Esophagus muscularis mucosa (tissue), 4 donors: ENCODE data around the gene CAPN1.

Experiments
- EP300 ChIP-seq: sonication (generic); formaldehyde crosslinking; IDR thresholded peaks from one replicate; pipeline ENCODE4 v1.6.1; 2017; ENCODE audit warnings: antibody characterized with exemption
- POLR2A ChIP-seq: fragments of 450-650 bp; IDR thresholded peaks from one replicate; pipeline ENCODE4 v1.6.1; 2017; ENCODE audit warnings: antibody characterized with exemption, moderate library complexity, mild to moderate bottlenecking, low read depth
- POLR2AphosphoS5 ChIP-seq, 2 donors: sonication (generic); formaldehyde crosslinking; IDR thresholded peaks; one replicate each; pipeline ENCODE4 v1.6.1; 2017; ENCODE audit warnings: antibody characterized with exemption in 2 of 2
- TF ChIP-seq, protein P1 (sequence below), 3 experiments: fragments of 200-600 bp in 2 of 3; fragments of 450-650 bp in 1 of 3; sonication (generic) in 2 of 3; IDR thresholded peaks; one replicate each; pipeline ENCODE4 v1.5.1; 2017 to 2019; ENCODE audit warnings: antibody characterized with exemption in 3 of 3, mild to moderate bottlenecking in 2 of 3, moderate library complexity in 1 of 3

DNA sequence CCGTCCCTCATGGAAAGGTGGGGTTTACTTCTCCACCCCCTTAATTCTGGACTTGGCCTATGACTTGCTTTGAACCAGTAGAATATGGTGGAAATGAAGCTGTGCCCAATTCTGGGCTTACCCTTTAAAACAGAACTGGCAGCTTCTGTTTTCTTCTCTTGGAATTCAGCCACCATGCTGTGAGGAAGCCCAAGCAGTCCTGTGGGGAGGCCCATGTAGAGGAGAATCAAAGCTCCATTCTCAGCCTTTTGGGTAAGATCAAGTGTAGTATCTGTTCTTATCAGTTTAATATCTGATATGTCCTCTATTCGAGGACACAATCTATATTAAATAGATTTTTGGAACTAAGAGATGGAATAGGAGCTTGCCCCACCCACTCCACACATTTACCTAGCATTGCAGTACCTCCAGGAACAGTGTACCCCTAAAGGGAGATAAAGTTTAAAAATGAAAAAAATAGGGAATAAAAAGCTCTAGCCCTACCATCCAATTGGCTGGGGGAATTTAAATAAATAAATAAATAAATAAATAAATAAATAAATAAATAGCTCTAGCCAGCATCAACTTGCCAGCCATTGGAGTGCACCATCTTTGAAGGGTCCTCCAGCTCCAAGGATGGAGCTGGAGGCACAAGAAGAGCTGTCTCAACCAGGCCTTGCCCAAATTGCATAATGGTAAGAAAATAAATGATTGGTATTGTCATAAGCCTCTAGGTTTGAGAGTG lies 34.2 kb upstream of the CAPN1 start:
- TF ChIP-seq, protein P1, sequence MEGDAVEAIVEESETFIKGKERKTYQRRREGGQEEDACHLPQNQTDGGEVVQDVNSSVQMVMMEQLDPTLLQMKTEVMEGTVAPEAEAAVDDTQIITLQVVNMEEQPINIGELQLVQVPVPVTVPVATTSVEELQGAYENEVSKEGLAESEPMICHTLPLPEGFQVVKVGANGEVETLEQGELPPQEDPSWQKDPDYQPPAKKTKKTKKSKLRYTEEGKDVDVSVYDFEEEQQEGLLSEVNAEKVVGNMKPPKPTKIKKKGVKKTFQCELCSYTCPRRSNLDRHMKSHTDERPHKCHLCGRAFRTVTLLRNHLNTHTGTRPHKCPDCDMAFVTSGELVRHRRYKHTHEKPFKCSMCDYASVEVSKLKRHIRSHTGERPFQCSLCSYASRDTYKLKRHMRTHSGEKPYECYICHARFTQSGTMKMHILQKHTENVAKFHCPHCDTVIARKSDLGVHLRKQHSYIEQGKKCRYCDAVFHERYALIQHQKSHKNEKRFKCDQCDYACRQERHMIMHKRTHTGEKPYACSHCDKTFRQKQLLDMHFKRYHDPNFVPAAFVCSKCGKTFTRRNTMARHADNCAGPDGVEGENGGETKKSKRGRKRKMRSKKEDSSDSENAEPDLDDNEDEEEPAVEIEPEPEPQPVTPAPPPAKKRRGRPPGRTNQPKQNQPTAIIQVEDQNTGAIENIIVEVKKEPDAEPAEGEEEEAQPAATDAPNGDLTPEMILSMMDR (IDR thresholded peaks at IDR 0.05): no peak
- TF ChIP-seq POLR2A: no peak
- TF ChIP-seq EP300: no peak
- no peak for TF ChIP-seq POLR2AphosphoS5 (IDR thresholded peaks at IDR 0.05)
